ENCODE data around the gene TRIM56.
"Not testable (repeated sequence)": the region's sequence is repeated elsewhere in the genome, so short reads cannot be mapped to it uniquely, and the experiment has no call there.

The TRIM56 gene

GRCh38 chr7:101111261-101111660 is 26.0 kb downstream of the TRIM56 start:
- no peak for DNase-seq (ENCODE audit: low read depth, low spot score)

DNA sequence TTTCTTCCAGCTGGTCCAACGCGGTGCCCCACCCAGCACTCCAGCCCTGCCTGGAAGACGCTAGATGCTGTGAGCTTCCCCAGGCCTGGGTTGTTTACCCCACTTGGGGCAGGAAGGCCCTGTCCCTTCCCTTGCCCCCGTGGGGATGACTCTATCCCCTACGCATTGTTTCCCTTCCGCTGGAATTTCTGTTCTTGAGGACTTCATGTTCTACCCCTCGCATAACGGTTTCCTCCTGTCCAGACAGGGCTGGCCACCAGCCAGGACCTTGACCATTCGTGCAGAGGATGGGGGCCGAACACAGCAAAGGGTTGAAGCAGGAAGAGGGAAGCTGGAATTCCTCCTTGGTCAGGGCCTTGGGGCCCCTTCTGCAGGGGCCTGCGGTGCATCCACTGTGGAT is 27.0 kb downstream of the TRIM56 start:
- DNase-seq (ENCODE audit: low read depth, low spot score): no peak

DNA sequence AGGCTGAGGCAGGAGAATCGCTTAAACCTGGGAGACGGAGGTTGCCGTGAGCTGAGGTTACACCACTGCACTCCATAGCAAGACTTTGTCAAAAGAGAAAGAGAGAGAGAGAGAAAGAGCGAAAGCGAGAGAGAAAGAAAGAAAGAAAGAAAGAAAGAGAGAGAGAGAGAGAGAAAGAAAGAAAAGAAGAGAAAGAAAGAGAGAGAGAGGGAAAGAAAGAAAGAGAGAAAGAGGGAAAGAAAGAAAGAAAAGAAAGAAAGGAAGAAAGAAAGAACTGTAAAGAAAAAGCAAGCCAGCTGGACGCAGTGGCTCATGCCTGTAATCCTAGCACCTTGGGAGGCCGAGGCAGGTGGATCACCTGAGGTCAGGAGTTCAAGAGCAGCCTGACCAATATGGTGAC is 27.9 kb downstream of the TRIM56 start:
- not testable (repeated sequence) for DNase-seq (ENCODE audit: low read depth, low spot score)

DNA sequence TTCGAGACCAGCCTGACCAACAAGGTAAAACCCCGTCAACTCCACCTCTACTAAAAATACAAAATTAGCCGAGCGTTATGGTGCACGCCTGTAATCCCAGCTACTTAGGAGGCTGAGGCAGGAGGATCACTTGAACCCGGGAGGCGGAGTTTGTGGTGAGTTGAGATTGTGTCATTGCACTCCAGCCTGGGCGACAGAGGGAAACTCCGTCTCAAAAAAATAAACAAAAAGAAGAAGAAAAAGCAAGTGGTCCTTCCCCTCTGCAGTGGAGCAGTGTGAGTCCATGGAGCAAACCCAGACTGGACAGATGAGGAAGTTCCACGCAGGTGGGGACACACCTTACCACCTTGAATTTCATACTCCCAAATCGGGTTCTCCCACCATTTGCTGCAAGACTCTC is 28.6 kb downstream of the TRIM56 start:
- no peak for DNase-seq (ENCODE audit: low read depth, low spot score)

DNA sequence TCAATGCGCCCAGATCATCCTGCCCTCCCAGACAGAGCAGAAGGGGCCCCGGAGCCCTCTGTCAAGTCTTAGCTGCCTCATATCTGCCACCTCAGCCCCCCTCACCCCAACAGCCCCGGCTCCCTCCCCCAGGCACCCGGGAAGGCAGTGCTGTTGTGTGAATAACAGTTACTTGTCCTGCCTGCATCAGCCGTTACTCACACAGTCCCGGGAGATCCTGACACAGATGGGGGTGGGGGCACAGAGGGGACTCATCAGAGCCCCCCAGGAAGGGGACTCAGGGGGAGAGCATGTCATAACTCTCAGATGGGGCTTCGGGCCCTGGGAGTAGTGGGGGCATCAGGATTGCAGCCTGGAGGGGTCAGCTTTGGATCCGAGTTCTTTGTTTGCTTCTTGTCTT is 29.2 kb downstream of the TRIM56 start:
- no peak for DNase-seq (ENCODE audit: low read depth, low spot score)

GRCh38 chr7:101115215-101115614 is 29.9 kb downstream of the TRIM56 start:
- no peak for DNase-seq (ENCODE audit: low read depth, low spot score)

DNA sequence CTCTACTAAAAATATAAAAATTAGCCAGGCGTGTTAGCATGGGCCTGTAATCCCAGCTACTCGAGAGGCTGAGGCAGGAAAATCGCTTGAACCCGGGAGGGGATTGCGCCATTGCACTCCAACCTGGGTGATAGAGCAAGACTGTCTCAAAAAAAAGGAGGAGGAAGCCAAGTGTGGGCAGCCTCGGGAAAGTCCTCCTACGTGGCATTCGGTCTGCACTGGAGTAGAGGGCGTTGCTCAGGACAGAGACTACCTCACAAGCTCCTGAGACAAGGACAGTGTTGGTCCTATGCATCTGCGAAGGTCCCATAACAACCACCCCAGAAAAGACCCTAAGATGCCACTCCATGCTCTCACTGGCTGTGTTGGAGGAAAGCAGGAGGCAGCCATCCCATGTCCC is 31.6 kb downstream of the TRIM56 start:
- DNase-seq (ENCODE audit: low read depth, low spot score): no peak

DNA sequence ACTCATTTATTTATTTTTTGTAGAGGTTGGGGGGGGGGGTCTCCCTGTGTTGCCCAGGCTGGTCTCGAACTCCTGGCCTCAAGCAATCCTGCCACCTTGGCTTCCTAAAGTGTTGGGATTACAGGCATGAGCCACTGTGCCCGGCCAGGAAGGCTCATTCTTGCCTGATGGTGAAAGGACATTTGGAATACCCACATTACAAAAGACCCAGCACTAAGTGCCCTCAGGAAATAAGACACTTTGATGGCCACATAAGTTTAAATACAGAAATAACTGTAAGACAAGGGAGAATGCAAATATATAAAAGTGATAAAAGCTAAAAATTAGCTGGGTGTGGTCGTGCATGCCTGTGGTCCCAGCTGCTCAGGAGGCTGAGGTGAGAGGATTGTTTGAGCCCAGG is 33.6 kb downstream of the TRIM56 start:
- no peak for DNase-seq (ENCODE audit: low read depth, low spot score)

- DNase-seq (ENCODE audit: low read depth, low spot score): no peak
These were observed 34.6 kb downstream of the TRIM56 start for GRCh38 chr7:101119876-101120275.

DNA sequence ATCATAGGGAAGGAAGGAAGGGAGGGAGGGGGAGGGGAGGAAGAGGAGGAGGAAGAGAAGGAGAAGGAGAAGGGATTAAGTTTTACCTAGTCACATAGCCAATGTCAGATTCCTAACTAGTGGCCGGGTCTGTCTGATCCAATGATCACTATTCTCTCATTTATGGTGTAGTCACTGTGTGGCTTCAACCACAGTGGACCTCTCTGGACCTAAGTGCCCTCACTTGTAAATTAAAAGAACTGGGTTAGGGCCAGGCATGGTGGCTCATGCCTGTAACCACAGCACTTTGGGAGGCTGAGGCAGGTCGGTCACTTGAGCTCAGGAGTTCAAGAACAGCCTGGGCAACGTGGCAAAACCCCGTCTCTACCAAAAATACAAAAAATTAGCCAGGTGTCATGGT is 35.0 kb downstream of the TRIM56 start:
- no peak for DNase-seq (ENCODE audit: low read depth, low spot score)

DNA sequence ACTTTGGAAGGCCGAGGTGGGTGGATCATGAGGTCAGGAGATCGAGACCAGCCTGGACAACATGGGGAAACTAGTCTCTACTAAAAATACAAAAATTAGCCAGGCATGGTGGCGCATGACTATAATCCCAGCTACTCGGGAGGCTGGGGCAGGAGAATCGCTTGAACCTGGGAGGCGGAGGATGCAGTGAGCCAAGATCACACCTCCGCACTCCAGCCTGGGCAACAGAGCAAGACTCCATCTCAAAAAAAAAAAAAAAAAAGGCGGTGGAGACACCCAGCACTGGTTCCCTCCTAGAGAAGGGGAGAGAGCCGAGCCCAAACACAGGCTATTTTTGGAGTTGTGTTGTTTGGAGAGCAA is 36.3 kb downstream of the TRIM56 start:
- not testable (repeated sequence) for DNase-seq (ENCODE audit: low read depth, low spot score)

- no peak for DNase-seq (ENCODE audit: low read depth, low spot score)
These were observed 37.0 kb downstream of the TRIM56 start for GRCh38 chr7:101121991-101122932.

DNA sequence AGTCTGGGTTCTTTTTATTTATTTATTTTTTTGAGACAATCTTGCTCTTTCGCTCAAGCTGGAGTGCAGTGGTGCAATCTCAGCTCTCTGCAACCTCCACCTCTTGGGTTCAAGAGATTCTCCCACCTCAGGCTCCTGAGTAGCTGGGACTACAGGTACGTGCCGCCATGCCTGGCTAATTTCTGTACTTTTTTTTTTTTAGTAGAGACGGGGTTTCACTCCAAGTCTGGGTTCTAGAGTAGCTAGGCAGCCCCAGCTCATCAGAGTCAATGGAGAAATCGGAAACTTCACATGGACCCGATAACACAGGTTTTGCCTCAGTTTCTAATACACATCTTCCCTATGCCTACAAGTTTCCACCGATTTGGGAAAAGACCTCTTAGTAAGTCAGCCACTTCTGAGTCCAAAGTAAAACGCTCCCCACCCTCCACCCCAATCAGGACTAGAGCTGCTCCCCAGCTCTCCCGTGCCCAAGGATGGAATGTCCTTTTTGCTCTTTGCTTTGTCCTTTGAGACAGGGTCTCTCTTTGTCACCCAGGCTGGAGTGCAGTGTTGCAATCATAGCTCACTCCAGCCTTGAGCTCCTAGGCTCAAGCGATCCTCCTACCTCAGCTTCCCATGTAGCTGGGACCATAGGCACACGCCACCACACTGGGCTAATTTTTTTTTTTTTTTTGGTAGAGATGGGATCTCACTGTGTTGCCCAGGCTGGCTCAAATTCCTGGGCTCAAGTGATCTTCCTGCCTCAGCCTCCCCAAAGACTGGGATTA is 37.8 kb downstream of the TRIM56 start:
- DNase-seq (ENCODE audit: low read depth, low spot score): no peak

DNA sequence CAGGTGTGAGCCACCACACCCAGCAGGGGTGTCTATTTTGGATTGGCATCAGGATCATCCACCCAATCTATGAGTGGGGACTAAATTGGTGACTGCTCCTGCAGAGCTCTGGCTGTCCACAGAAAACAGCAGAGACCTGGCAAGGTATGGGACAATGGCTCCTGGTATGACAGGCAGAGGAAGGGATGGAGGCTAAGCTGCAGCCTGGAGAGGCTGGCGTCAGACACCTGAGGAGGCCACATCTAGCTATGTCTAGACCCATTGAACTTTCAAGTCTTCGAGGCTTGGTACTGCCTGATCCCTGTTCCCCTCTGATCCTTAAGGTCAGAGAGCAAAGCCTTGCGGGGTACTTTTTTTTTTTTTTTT is 38.4 kb downstream of the TRIM56 start:
- no peak for DNase-seq (ENCODE audit: low read depth, low spot score)

DNA sequence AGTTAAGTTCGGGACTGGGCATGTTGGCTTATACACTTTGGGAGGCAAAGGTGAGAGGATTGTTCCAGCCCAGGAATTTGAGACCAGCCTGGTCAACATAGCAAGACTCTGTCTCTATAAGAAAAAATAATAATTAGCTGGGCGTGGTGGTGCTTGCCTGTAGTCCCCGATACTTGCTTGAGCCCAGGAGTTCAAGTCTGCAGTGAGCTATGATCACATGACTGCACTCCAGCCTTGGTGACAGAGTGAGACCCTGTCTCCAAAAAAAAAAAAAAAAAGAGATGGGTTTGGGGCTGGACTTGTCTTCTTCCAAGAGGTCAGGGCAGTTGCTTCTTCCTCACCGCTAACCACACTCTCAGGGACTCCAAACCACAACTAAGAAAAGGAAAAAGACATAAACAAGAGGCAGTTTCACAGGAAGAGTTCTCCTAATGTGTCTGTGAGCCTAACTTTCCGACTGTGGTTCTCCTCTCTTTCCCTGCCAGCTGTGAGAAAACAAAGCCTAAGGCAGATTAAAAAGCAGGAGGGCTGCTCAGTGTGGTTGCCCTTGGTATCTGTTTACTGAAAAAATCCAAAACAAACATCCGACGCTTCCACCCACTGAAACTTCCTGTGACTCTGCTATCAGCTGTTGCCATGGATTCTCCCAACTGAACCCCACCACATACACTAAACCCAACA is 39.2 kb downstream of the TRIM56 start:
- DNase-seq (ENCODE audit: low read depth, low spot score): peak; percentile 92

DNA sequence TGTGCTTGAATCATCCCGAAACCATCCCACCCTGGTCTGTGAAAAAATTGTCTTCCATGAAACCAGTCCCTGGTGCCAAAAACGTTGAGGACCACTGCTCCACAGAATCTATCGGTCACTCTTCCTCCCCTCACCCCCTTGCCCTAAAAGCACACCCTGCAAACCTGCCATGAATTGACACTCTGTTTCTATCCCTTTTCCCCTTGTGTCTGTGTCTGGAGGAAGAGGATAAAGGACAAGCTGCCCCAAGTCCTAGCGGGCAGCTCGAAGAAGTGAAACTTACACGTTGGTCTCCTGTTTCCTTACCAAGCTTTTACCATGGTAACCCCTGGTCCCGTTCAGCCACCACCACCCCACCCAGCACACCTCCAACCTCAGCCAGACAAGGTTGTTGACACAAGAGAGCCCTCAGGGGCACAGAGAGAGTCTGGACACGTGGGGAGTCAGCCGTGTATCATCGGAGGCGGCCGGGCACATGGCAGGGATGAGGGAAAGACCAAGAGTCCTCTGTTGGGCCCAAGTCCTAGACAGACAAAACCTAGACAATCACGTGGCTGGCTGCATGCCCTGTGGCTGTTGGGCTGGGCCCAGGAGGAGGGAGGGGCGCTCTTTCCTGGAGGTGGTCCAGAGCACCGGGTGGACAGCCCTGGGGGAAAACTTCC is 40.8 kb downstream of the TRIM56 start:
- DNase-seq (ENCODE audit: low read depth, low spot score): no peak

GRCh38 chr7:101126651-101127459 is 41.6 kb downstream of the TRIM56 start, which contains the start of gene SERPINE1:
Gene SERPINE1, plus strand, starts transcription at chr7:101127104. Its CDS starts 1,290 bp downstream, at chr7:101128394.
- peak; percentile 99 for DNase-seq (ENCODE audit: low read depth, low spot score)

GRCh38 chr7:101127460-101128039 is 42.3 kb downstream of the TRIM56 start:
- no peak for DNase-seq (ENCODE audit: low read depth, low spot score)

DNA sequence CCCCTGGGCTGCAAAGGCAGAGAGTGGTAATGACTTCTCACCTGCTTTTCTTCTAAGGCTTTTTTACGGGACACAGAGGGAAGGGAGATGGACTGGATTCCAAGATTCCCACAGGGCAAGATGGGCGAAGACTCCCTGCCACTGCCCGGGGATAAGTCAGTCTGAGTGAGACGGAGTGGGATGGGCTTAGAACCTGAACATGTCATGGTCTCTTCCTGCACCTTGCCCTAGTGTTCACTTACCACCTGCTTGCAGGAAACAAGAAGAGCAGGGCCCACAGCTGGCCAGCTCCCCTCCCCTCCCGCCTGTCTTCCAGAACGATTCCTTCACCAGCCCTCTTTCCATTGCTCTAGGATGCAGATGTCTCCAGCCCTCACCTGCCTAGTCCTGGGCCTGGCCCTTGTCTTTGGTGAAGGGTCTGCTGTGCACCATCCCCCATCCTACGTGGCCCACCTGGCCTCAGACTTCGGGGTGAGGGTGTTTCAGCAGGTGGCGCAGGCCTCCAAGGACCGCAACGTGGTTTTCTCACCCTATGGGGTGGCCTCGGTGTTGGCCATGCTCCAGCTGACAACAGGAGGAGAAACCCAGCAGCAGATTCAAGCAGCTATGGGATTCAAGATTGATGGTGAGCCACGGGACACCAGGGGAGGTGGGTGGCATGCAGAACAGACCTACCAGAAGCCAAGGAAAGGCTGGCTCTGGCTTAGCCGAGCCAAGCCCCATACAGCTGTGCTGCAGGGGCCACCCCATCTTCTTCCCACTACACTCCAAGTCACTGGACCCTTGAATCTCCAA is 43.0 kb downstream of the TRIM56 start:
- DNase-seq (ENCODE audit: low read depth, low spot score): no peak
